GM12878 (cell line): ENCODE data around the gene DYNC1I1.

Experiments used
- ATF7 ChIP-seq: fragments of 450-650 bp; IDR thresholded peaks from 2 replicates; pipeline ENCODE4 v1.6.1; 2016; ENCODE audit warnings: low read depth, mild to moderate bottlenecking
- MYB ChIP-seq: fragments of 150-350 bp; IDR thresholded peaks from 2 replicates; pipeline ENCODE4 v1.6.1; 2014; ENCODE audit warnings: mild to moderate bottlenecking, low read depth, low read length, borderline replicate concordance
- POLR2A ChIP-seq: IDR thresholded peaks from 2 replicates; pipeline ENCODE4 v1.6.1; 2011; ENCODE audit warnings: low read depth, mild to moderate bottlenecking, low read length
- POLR2AphosphoS5 ChIP-seq: IDR thresholded peaks from 2 replicates; pipeline ENCODE4 v1.6.1; 2011; ENCODE audit warnings: mild to moderate bottlenecking, low read length, inconsistent platforms
- RFX5 ChIP-seq: IDR thresholded peaks from 2 replicates; pipeline ENCODE4 v1.6.1; 2011; ENCODE audit warnings: low read depth, low read length, improper control_type of control experiment
- TF ChIP-seq, protein P1 (sequence below), 3 experiments: IDR thresholded peaks in 2 of 3; conservative IDR thresholded peaks in 1 of 3; 2 replicates each; pipeline ENCODE4 v1.5.1; 2011; ENCODE audit warnings: low read depth in 3 of 3, low read length in 3 of 3, mild to moderate bottlenecking in 3 of 3, control low read depth in 2 of 3, moderate library complexity in 2 of 3, inconsistent platforms in 1 of 3, mixed read lengths in 1 of 3; ENCODE audit not compliant: control insufficient read depth in 2 of 3, insufficient read depth in 1 of 3; ENCODE audit errors: extremely low read depth in 1 of 3

DNA sequence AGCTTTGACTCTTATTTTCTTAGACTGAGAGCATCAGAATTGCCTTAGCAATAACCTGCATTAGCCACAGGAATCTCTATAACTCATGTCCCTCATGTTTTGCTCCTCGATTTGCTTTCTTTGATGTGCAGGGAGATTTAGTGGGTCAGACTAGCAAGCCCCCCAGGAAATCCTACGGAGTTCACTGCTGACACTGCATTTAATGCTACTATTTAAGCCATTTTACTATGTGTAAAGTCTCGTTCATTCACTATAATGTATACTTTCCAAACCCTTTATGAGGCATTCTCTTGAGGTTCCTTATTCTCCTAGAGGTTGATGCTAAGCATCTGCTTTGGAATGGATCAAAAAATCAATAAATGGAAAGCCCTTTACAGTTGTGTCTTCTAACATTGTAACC lies 28.4 kb downstream of the DYNC1I1 start:
- TF ChIP-seq POLR2AphosphoS5 (no peak), POLR2A (no peak), ATF7 (no peak), MYB (no peak), RFX5 (no peak)
- TF ChIP-seq, protein P1, sequence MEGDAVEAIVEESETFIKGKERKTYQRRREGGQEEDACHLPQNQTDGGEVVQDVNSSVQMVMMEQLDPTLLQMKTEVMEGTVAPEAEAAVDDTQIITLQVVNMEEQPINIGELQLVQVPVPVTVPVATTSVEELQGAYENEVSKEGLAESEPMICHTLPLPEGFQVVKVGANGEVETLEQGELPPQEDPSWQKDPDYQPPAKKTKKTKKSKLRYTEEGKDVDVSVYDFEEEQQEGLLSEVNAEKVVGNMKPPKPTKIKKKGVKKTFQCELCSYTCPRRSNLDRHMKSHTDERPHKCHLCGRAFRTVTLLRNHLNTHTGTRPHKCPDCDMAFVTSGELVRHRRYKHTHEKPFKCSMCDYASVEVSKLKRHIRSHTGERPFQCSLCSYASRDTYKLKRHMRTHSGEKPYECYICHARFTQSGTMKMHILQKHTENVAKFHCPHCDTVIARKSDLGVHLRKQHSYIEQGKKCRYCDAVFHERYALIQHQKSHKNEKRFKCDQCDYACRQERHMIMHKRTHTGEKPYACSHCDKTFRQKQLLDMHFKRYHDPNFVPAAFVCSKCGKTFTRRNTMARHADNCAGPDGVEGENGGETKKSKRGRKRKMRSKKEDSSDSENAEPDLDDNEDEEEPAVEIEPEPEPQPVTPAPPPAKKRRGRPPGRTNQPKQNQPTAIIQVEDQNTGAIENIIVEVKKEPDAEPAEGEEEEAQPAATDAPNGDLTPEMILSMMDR (IDR thresholded peaks at IDR 0.05 in 2 of 3, conservative IDR thresholded peaks at IDR 0.05 in 1 of 3; ENCODE audit: control insufficient read depth in 2 of 3, extremely low read depth in 1 of 3, insufficient read depth in 1 of 3, low read depth in 3 of 3, low read length in 3 of 3), result no peak
